SIG-M5 (cell line): ENCODE results near the gene HDAC6.
"Not testable (repeated sequence)": the region's sequence is repeated elsewhere in the genome, so short reads cannot be mapped to it uniquely, and the experiment has no call there.

Source experiments
- DNase-seq: peaks from one replicate; lab custom pipeline; 2025; lab: John Stamatoyannopoulos, UW

HDAC6 gene

GRCh38 chrX:48789366-48790220, 12.3 kb upstream of the HDAC6 start:
- DNase-seq, result no peak

- no peak for DNase-seq
These were observed 11.4 kb upstream of the HDAC6 start for GRCh38 chrX:48790477-48790876.

GRCh38 chrX:48791063-48791820, 10.6 kb upstream of the HDAC6 start:
- no peak for DNase-seq

GRCh38 chrX:48792219-48792618, 9.6 kb upstream of the HDAC6 start:
- DNase-seq, result no peak

GRCh38 chrX:48793935-48794334, 7.9 kb upstream of the HDAC6 start:
- no peak for DNase-seq

GRCh38 chrX:48794340-48794910, 7.4 kb upstream of the HDAC6 start:
- no peak for DNase-seq

- no peak for DNase-seq
These were observed 6.9 kb upstream of the HDAC6 start for GRCh38 chrX:48794911-48795515.

GRCh38 chrX:48798318-48798717, 3.5 kb upstream of the HDAC6 start:
- DNase-seq, result no peak

- no peak for DNase-seq
These were observed 1.1 kb upstream of the HDAC6 start for GRCh38 chrX:48800574-48801279.

GRCh38 chrX:48802089-48802904, 430 bp downstream of the HDAC6 start:
- no peak for DNase-seq

- DNase-seq, result no peak
These were observed 986 bp downstream of the HDAC6 start for GRCh38 chrX:48802905-48803200.

- no peak for DNase-seq
These were observed 4.2 kb downstream of the HDAC6 start for GRCh38 chrX:48806081-48806480.

- no peak for DNase-seq
These were observed 11.8 kb downstream of the HDAC6 start for GRCh38 chrX:48813644-48814043.

GRCh38 chrX:48814722-48815121, 12.9 kb downstream of the HDAC6 start:
- no peak for DNase-seq

GRCh38 chrX:48815266-48815665, 13.4 kb downstream of the HDAC6 start:
- DNase-seq, result no peak

- DNase-seq, result no peak
These were observed 14.3 kb downstream of the HDAC6 start for GRCh38 chrX:48816014-48816810.

GRCh38 chrX:48818098-48818497, 16.2 kb downstream of the HDAC6 start:
- no peak for DNase-seq

GRCh38 chrX:48818866-48819265, 17.0 kb downstream of the HDAC6 start:
- DNase-seq, result no peak

- not testable (repeated sequence) for DNase-seq
These were observed 17.5 kb downstream of the HDAC6 start for GRCh38 chrX:48819394-48819793.

- no peak for DNase-seq
These were observed 21.2 kb downstream of the HDAC6 start for GRCh38 chrX:48823053-48823452.
